H9 (cell line): Measurements from ENCODE around the gene LRRC8E. TPM values are rescaled to one million over a fixed set of nuclear protein-coding genes. Genes with fewer than 3 reads are reported as not detected.

Experiments used
- DNase-seq: peaks from one replicate; pipeline ENCODE4 v3.0.0-alpha.2; 2017
- H2AFZ ChIP-seq: one replicate; pipeline ENCODE4 v1.6.1; 2013; ENCODE audit warnings: mild to moderate bottlenecking, low read length, control low read depth, moderate library complexity
- H2AK5ac ChIP-seq: 2 replicates; pipeline ENCODE4 v1.6.1; 2013; ENCODE audit warnings: low read length, control low read depth, mixed read lengths; ENCODE audit not compliant: insufficient read length
- H2BK120ac ChIP-seq: one replicate; pipeline ENCODE4 v1.6.1; 2013; ENCODE audit warnings: low read depth, mild to moderate bottlenecking, low read length, control low read depth, inconsistent platforms; ENCODE audit not compliant: poor library complexity, severe bottlenecking
- H2BK12ac ChIP-seq: 2 replicates; pipeline ENCODE4 v1.6.1; 2013; ENCODE audit warnings: low read length, control low read depth, mixed read lengths, low read depth; ENCODE audit not compliant: insufficient read length
- H2BK15ac ChIP-seq: 2 replicates; pipeline ENCODE4 v1.6.1; 2013; ENCODE audit warnings: low read depth, low read length, control low read depth
- H2BK20ac ChIP-seq: one replicate; pipeline ENCODE4 v1.6.1; 2013; ENCODE audit warnings: low read depth, mild to moderate bottlenecking, low read length, control low read depth, inconsistent platforms; ENCODE audit not compliant: poor library complexity, severe bottlenecking
- H2BK5ac ChIP-seq: 2 replicates; pipeline ENCODE4 v1.6.1; 2013; ENCODE audit warnings: low read length, control low read depth, mixed read lengths; ENCODE audit not compliant: insufficient read length
- H3K14ac ChIP-seq: 2 replicates; pipeline ENCODE4 v1.6.1; 2013; ENCODE audit warnings: low read length, control low read depth; ENCODE audit not compliant: insufficient read depth
- H3K18ac ChIP-seq: 2 replicates; pipeline ENCODE4 v1.6.1; 2013; ENCODE audit warnings: low read depth, mild to moderate bottlenecking, mixed read lengths, low read length, control low read depth; ENCODE audit not compliant: insufficient read length
- H3K23ac ChIP-seq: 2 replicates; pipeline ENCODE4 v1.6.1; 2013; ENCODE audit warnings: low read length, control low read depth, mixed read lengths, low read depth; ENCODE audit not compliant: insufficient read length
- H3K23me2 ChIP-seq: 2 replicates; pipeline ENCODE4 v1.6.1; 2013; ENCODE audit warnings: low read depth, mild to moderate bottlenecking, mixed read lengths, low read length, control low read depth; ENCODE audit not compliant: insufficient read length, poor library complexity, severe bottlenecking
- H3K27ac ChIP-seq: 2 replicates; pipeline ENCODE4 v1.5.1; 2013; ENCODE audit warnings: low read length, control low read depth, mixed read lengths, low read depth; ENCODE audit not compliant: insufficient read length
- H3K27me3 ChIP-seq: 2 replicates; pipeline ENCODE4 v1.6.1; 2013; ENCODE audit warnings: low read length, control low read depth, inconsistent platforms; ENCODE audit not compliant: insufficient read depth
- H3K4ac ChIP-seq: 2 replicates; pipeline ENCODE4 v1.6.1; 2013; ENCODE audit warnings: low read depth, mild to moderate bottlenecking, control low read depth, inconsistent platforms, low read length, moderate library complexity
- H3K4me1 ChIP-seq: 2 replicates; pipeline ENCODE4 v1.6.1; 2013; ENCODE audit warnings: low read length, control low read depth, inconsistent platforms; ENCODE audit not compliant: insufficient read depth
- H3K4me2 ChIP-seq: 2 replicates; pipeline ENCODE4 v1.6.1; 2013; ENCODE audit warnings: low read length, control low read depth, mixed read lengths; ENCODE audit not compliant: insufficient read length, insufficient read depth
- H3K56ac ChIP-seq: 2 replicates; pipeline ENCODE4 v1.6.1; 2013; ENCODE audit warnings: low read depth, mild to moderate bottlenecking, mixed read lengths, low read length, control low read depth; ENCODE audit not compliant: insufficient read length
- H3K79me1 ChIP-seq: 2 replicates; pipeline ENCODE4 v1.6.1; 2013; ENCODE audit warnings: low read depth, mild to moderate bottlenecking, moderate library complexity, low read length, control low read depth, inconsistent platforms; ENCODE audit not compliant: insufficient read depth, poor library complexity, severe bottlenecking
- H3K79me2 ChIP-seq: 2 replicates; pipeline ENCODE4 v1.6.1; 2013; ENCODE audit warnings: low read length, control low read depth, inconsistent platforms; ENCODE audit not compliant: insufficient read depth
- H3K9ac ChIP-seq: 2 replicates; pipeline ENCODE4 v1.6.1; 2013; ENCODE audit warnings: low read length, control low read depth, mixed read lengths; ENCODE audit not compliant: insufficient read length; ENCODE audit errors: extremely low read depth
- H3K9me3 ChIP-seq: one replicate; pipeline ENCODE4 v1.6.1; 2013; ENCODE audit warnings: low read depth, low read length, inconsistent platforms; ENCODE audit not compliant: control insufficient read depth
- H3T11ph ChIP-seq: one replicate; pipeline ENCODE4 v1.6.1; 2013; ENCODE audit warnings: mild to moderate bottlenecking, low read length, control low read depth, inconsistent platforms
- H4K20me1 ChIP-seq: one replicate; pipeline ENCODE4 v1.6.1; 2013; ENCODE audit not compliant: control insufficient read depth, insufficient read length, insufficient read depth
- H4K5ac ChIP-seq: 2 replicates; pipeline ENCODE4 v1.6.1; 2013; ENCODE audit warnings: low read depth, mild to moderate bottlenecking, mixed read lengths, low read length, control low read depth; ENCODE audit not compliant: insufficient read length
- H4K8ac ChIP-seq: replicated peaks from 2 replicates; pipeline ENCODE4 v1.6.1; 2013; ENCODE audit warnings: low read length, control low read depth, mixed read lengths, low read depth; ENCODE audit not compliant: insufficient read length
- H4K91ac ChIP-seq: 2 replicates; pipeline ENCODE4 v1.6.1; 2013; ENCODE audit warnings: low read depth, mild to moderate bottlenecking, moderate library complexity, mixed read lengths, low read length, control low read depth; ENCODE audit not compliant: insufficient read length
- H3K27ac Mint-ChIP-seq, 3 experiments: 2 replicates in 2 of 3; 3 replicates in 1 of 3; pipeline ENCODE4 v1.8.0; 2020 to 2021; ENCODE audit warnings: mixed read lengths in 3 of 3, mild to moderate bottlenecking in 1 of 3, moderate library complexity in 1 of 3
- H3K27me3 Mint-ChIP-seq: 2 replicates; pipeline ENCODE4 v1.8.0; 2021; ENCODE audit warnings: low read depth, mild to moderate bottlenecking, moderate library complexity, mixed read lengths
- H3K36me3 Mint-ChIP-seq, 3 experiments: 2 replicates in 2 of 3; 3 replicates in 1 of 3; pipeline ENCODE4 v1.8.0; 2020 to 2021; ENCODE audit warnings: low read depth in 3 of 3, mixed read lengths in 3 of 3; ENCODE audit not compliant: insufficient read depth in 1 of 3
- H3K4me1 Mint-ChIP-seq, 2 experiments: 2 replicates each; pipeline ENCODE4 v1.8.0; 2020; ENCODE audit warnings: mixed read lengths in 2 of 2
- H3K4me3 Mint-ChIP-seq, 2 experiments: 2 replicates in 1 of 2; 3 replicates in 1 of 2; pipeline ENCODE4 v1.8.0; 2020 to 2021; ENCODE audit warnings: mild to moderate bottlenecking in 2 of 2, mixed read lengths in 2 of 2, moderate library complexity in 1 of 2
- H3K9me3 Mint-ChIP-seq, 2 experiments: 2 replicates in 1 of 2; 3 replicates in 1 of 2; pipeline ENCODE4 v1.8.0; 2020; ENCODE audit warnings: mild to moderate bottlenecking in 2 of 2, mixed read lengths in 2 of 2, moderate library complexity in 1 of 2
- WGBS: extraction: QIAGEN DNeasy Blood & Tissue Kit; methylation state at CpG from one replicate; pipeline ENCODE4 v1.1.7; 2013; ENCODE audit warnings: missing lambda C conversion rate, low lambda C conversion rate, mixed read lengths; ENCODE audit not compliant: insufficient read length; ENCODE audit errors: extremely low coverage; 5-methylcytosine and 5-hydroxymethylcytosine counted together
- total RNA-seq: library from RNA; stranded (reverse); gene quantifications from 2 replicates; pipeline ENCODE4 v1.2.1, GENCODE V29; 2021
- TF ChIP-seq, protein P1 (sequence below): fragments of 200-600 bp; sonication (generic); conservative IDR thresholded peaks from 3 replicates; pipeline ENCODE4 v1.8.0; 2021; ENCODE audit warnings: antibody characterized with exemption, mild to moderate bottlenecking

Gene LRRC8E
- total RNA-seq, 1 experiment from 2014 or later, result 4.8 TPM

- Histone ChIP-seq H4K20me1 (no peaks in the 10 kb centered on the region), H3K23me2 (no peaks in the 10 kb centered on the region), H2BK120ac (no peak overlapping the region), H2BK5ac (no peak overlapping the region), H3K9me3 (no peaks in the 10 kb centered on the region), H3K4me2 (peak overlapping the region; percentile 3), H4K8ac (no peak overlapping the region), H3K14ac (peak overlapping the region; percentile 62; the same call in 1 of the 2 replicates), H4K91ac (no peak overlapping the region), H3K56ac (no peak overlapping the region), H3T11ph (no peak overlapping the region), H4K5ac (no peak overlapping the region), H3K27ac (no peak overlapping the region), H3K27me3 (no peaks in the 10 kb centered on the region), H3K18ac (no peak overlapping the region), H3K4ac (no peak overlapping the region), H2BK12ac (no peak overlapping the region), H2AFZ (no peak overlapping the region), H2BK15ac (no peak overlapping the region; the same call in 1 of the 2 replicates), H2BK20ac (no peak overlapping the region), H3K79me1 (no peaks in the 10 kb centered on the region), H3K4me1 (0 out of 2 replicates have a peak, but pooled peaks cover 4% of the 10 kb centered on the region), H3K9ac (no peak overlapping the region), H2AK5ac (no peak overlapping the region), H3K23ac (no peak overlapping the region), H3K79me2 (no peaks in the 10 kb centered on the region)
- TF ChIP-seq, protein P1, sequence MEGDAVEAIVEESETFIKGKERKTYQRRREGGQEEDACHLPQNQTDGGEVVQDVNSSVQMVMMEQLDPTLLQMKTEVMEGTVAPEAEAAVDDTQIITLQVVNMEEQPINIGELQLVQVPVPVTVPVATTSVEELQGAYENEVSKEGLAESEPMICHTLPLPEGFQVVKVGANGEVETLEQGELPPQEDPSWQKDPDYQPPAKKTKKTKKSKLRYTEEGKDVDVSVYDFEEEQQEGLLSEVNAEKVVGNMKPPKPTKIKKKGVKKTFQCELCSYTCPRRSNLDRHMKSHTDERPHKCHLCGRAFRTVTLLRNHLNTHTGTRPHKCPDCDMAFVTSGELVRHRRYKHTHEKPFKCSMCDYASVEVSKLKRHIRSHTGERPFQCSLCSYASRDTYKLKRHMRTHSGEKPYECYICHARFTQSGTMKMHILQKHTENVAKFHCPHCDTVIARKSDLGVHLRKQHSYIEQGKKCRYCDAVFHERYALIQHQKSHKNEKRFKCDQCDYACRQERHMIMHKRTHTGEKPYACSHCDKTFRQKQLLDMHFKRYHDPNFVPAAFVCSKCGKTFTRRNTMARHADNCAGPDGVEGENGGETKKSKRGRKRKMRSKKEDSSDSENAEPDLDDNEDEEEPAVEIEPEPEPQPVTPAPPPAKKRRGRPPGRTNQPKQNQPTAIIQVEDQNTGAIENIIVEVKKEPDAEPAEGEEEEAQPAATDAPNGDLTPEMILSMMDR, result peak; percentile 99
- peak; percentile 94 for DNase-seq
- peaks cover 5 to 30% (median 12%) of the 10 kb centered on the region in 3 experiments; a peak in 5 of 7 replicates for H3K36me3 Mint-ChIP-seq
- peaks cover 10 to 15% of the 10 kb centered on the region in 2 experiments for H3K4me1 Mint-ChIP-seq
- no peaks in the 10 kb centered on the region for H3K9me3 Mint-ChIP-seq
- no CpG with 5 or more reads among the region's 98 CpGs for WGBS
- H3K4me3 Mint-ChIP-seq, result peak overlapping the region; percentile 78 to 91
- peak overlapping the region in 1 of 3 experiments; percentile 94; a peak in 1 of 7 replicates for H3K27ac Mint-ChIP-seq
- H3K27me3 Mint-ChIP-seq, result no peaks in the 10 kb centered on the region
Measured at GRCh38 chr19:7925171-7925851, 37.0 kb downstream of the LRRC8E start.
